Astrocyte (in vitro differentiated cells and primary cell): ENCODE results near the gene WDSUB1. TPM values are rescaled to one million over a fixed set of nuclear protein-coding genes. Genes with fewer than 3 reads are reported as not detected.

Source experiments
- DNase-seq: peaks from one replicate; pipeline ENCODE4 v3.0.0-alpha.2; 2010; ENCODE audit warnings: low read depth
- FAIRE-seq: peaks from 2 replicates; lab custom pipeline; 2011; peaks lifted over from hg19 to GRCh38; lab: Jason Lieb, UNC
- H2AFZ ChIP-seq: 2 replicates; pipeline ENCODE4 v1.6.0; 2012; ENCODE audit warnings: low read depth, low read length, inconsistent platforms
- H3K27ac ChIP-seq: 2 replicates; pipeline ENCODE4 v1.5.1; 2011; ENCODE audit warnings: low read depth, low read length, inconsistent platforms
- H3K27me3 ChIP-seq: 2 replicates; pipeline ENCODE4 v1.6.0; 2011; ENCODE audit warnings: low read length, inconsistent platforms; ENCODE audit not compliant: insufficient read depth
- H3K36me3 ChIP-seq: 2 replicates; pipeline ENCODE4 v1.5.1; 2011; ENCODE audit warnings: low read length, inconsistent platforms; ENCODE audit not compliant: insufficient read depth
- H3K4me1 ChIP-seq: 2 replicates; pipeline ENCODE4 v1.5.1; 2011; ENCODE audit warnings: low read length, inconsistent platforms; ENCODE audit not compliant: insufficient read depth
- H3K4me2 ChIP-seq: 2 replicates; pipeline ENCODE4 v1.6.0; 2012; ENCODE audit warnings: low read length, inconsistent platforms
- H3K4me3 ChIP-seq: 2 replicates; pipeline ENCODE4 v1.5.1; 2011; ENCODE audit warnings: low read depth, mild to moderate bottlenecking, low read length, inconsistent platforms; ENCODE audit not compliant: insufficient read depth
- H3K79me2 ChIP-seq: 2 replicates; pipeline ENCODE4 v1.6.0; 2012; ENCODE audit warnings: mild to moderate bottlenecking, low read length, inconsistent platforms; ENCODE audit not compliant: insufficient read depth
- H3K9ac ChIP-seq: 2 replicates; pipeline ENCODE4 v1.6.0; 2012; ENCODE audit warnings: mild to moderate bottlenecking, low read length, inconsistent platforms
- H3K9me3 ChIP-seq: 2 replicates; pipeline ENCODE4 v1.5.1; 2012; ENCODE audit warnings: low read depth, mild to moderate bottlenecking, low read length, inconsistent platforms; ENCODE audit not compliant: insufficient read depth
- H4K20me1 ChIP-seq: 2 replicates; pipeline ENCODE4 v1.6.0; 2012; ENCODE audit warnings: low read length, inconsistent platforms; ENCODE audit not compliant: insufficient read depth
- H3K27ac Mint-ChIP-seq: one replicate; pipeline ENCODE4 v1.8.0; 2021; ENCODE audit warnings: mild to moderate bottlenecking, mixed read lengths; ENCODE audit not compliant: unreplicated experiment
- H3K27me3 Mint-ChIP-seq: one replicate; pipeline ENCODE4 v1.8.0; 2021; ENCODE audit warnings: low read depth, mixed read lengths; ENCODE audit not compliant: unreplicated experiment
- H3K36me3 Mint-ChIP-seq: one replicate; pipeline ENCODE4 v1.8.0; 2021; ENCODE audit warnings: low read depth, mixed read lengths; ENCODE audit not compliant: unreplicated experiment
- H3K4me1 Mint-ChIP-seq: one replicate; pipeline ENCODE4 v1.8.0; 2021; ENCODE audit warnings: low read depth, mixed read lengths; ENCODE audit not compliant: unreplicated experiment
- H3K4me3 Mint-ChIP-seq: one replicate; pipeline ENCODE4 v1.8.0; 2021; ENCODE audit warnings: mild to moderate bottlenecking, moderate library complexity, mixed read lengths; ENCODE audit not compliant: unreplicated experiment
- H3K9me3 Mint-ChIP-seq: one replicate; pipeline ENCODE4 v1.8.0; 2021; ENCODE audit warnings: mild to moderate bottlenecking, mixed read lengths; ENCODE audit not compliant: unreplicated experiment
- CTCF ChIP-seq: IDR thresholded peaks from 2 replicates; pipeline ENCODE4 v1.5.1; 2011; ENCODE audit warnings: low read depth, mild to moderate bottlenecking, inconsistent platforms, low read length, moderate library complexity; ENCODE audit not compliant: insufficient read depth
- EZH2 ChIP-seq: IDR thresholded peaks from 2 replicates; pipeline ENCODE4 v1.6.1; 2012; ENCODE audit warnings: mild to moderate bottlenecking, low read length, inconsistent platforms; ENCODE audit not compliant: insufficient read depth
- total RNA-seq: library from RNA; stranded (reverse); gene quantifications from 2 replicates; pipeline ENCODE4 v1.2.1, GENCODE V29; 2021

Gene WDSUB1
- total RNA-seq, 1 donor from 2014 or later: 5.4 TPM

- no peaks in the 10 kb centered on the region for H3K9me3 Mint-ChIP-seq
- H3K27ac ChIP-seq: no peak overlapping the region
- no peak overlapping the region for H2AFZ ChIP-seq
- H4K20me1 ChIP-seq: peaks cover 5% of the 10 kb centered on the region
- H3K9ac ChIP-seq: no peak overlapping the region
- H3K9me3 ChIP-seq: no peaks in the 10 kb centered on the region
- TF ChIP-seq EZH2 (no peak), CTCF (no peak)
- peaks cover 35% of the 10 kb centered on the region for H3K36me3 ChIP-seq
- H3K27me3 ChIP-seq: no peaks in the 10 kb centered on the region
- H3K4me1 ChIP-seq: peaks cover 4% of the 10 kb centered on the region
- H3K4me2 ChIP-seq: no peak overlapping the region
- peaks cover 29% of the 10 kb centered on the region for H3K36me3 Mint-ChIP-seq
- no peak overlapping the region for H3K27ac Mint-ChIP-seq
- H3K4me3 Mint-ChIP-seq: no peak overlapping the region
- no peak for DNase-seq
- H3K79me2 ChIP-seq: no peaks in the 10 kb centered on the region
- no peaks in the 10 kb centered on the region for H3K27me3 Mint-ChIP-seq
- peaks cover 5% of the 10 kb centered on the region for H3K4me1 Mint-ChIP-seq
- no peak overlapping the region for H3K4me3 ChIP-seq
- FAIRE-seq: no peak
Measured at GRCh38 chr2:159232456-159233170, 53.9 kb downstream of the WDSUB1 start.

GRCh38 chr2:159230145-159230877, 56.2 kb downstream of the WDSUB1 start:
- Histone ChIP-seq H4K20me1 (peaks cover 5% of the 10 kb centered on the region), H3K9me3 (no peaks in the 10 kb centered on the region), H3K4me3 (no peak overlapping the region), H3K36me3 (peaks cover 25% of the 10 kb centered on the region), H3K4me2 (no peak overlapping the region), H3K4me1 (peaks cover 12% of the 10 kb centered on the region), H3K9ac (no peak overlapping the region), H2AFZ (no peak overlapping the region), H3K27ac (no peak overlapping the region), H3K27me3 (no peaks in the 10 kb centered on the region), H3K79me2 (no peaks in the 10 kb centered on the region)
- H3K27ac Mint-ChIP-seq: no peak overlapping the region
- H3K4me3 Mint-ChIP-seq: no peak overlapping the region
- DNase-seq (no peak), FAIRE-seq (no peak)
- peaks cover 36% of the 10 kb centered on the region for H3K36me3 Mint-ChIP-seq
- H3K4me1 Mint-ChIP-seq: peaks cover 7% of the 10 kb centered on the region
- H3K27me3 Mint-ChIP-seq: no peaks in the 10 kb centered on the region
- no peaks in the 10 kb centered on the region for H3K9me3 Mint-ChIP-seq
- TF ChIP-seq EZH2 (no peak), CTCF (no peak)
